HG02623 (cell line): ENCODE data around the gene MC1R.
"Not testable (repeated sequence)": the region's sequence is repeated elsewhere in the genome, so short reads cannot be mapped to it uniquely, and the experiment has no call there.

Experiments used
- ATAC-seq: cut with Tn5 transposase; IDR thresholded peaks from one replicate; pipeline ENCODE4 v1.9.1; 2021; ENCODE audit warnings: moderate library complexity; ENCODE audit not compliant: unreplicated experiment

Gene MC1R

DNA sequence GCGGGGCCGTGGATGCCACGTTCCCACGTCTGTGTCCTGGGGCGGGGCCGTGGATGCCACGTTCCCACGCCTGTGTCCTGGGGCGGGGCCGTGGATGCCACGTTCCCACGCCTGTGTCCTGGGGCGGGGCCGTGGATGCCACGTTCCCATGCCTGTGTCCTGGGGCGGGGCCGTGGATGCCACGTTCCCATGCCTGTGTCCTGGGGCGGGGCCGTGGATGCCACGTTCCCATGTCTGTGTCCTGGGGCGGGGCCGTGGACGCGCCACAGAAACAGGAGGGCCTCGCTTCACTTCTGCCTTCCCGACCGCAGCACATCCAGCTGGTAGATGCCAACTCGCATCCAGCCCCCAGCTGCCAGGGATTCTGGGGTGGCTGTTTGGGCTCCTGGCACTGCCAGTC lies 15.4 kb downstream of the MC1R start:
- not testable (repeated sequence) for ATAC-seq

DNA sequence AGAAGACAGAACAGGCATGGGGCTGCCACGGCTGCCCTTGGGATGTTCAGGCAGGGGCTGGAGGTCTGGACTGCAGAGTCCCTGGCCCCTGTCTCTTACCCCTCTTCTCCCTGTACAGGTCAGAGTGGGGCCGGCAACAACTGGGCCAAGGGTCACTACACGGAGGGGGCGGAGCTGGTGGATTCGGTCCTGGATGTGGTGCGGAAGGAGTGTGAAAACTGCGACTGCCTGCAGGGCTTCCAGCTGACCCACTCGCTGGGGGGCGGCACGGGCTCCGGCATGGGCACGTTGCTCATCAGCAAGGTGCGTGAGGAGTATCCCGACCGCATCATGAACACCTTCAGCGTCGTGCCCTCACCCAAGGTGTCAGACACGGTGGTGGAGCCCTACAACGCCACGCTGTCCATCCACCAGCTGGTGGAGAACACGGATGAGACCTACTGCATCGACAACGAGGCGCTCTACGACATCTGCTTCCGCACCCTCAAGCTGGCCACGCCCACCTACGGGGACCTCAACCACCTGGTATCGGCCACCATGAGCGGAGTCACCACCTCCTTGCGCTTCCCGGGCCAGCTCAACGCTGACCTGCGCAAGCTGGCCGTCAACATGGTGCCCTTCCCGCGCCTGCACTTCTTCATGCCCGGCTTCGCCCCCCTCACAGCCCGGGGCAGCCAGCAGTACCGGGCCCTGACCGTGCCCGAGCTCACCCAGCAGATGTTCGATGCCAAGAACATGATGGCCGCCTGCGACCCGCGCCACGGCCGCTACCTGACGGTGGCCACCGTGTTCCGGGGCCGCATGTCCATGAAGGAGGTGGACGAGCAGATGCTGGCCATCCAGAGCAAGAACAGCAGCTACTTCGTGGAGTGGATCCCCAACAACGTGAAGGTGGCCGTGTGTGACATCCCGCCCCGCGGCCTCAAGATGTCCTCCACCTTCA lies 16.2 kb downstream of the MC1R start:
- no peak for ATAC-seq

DNA sequence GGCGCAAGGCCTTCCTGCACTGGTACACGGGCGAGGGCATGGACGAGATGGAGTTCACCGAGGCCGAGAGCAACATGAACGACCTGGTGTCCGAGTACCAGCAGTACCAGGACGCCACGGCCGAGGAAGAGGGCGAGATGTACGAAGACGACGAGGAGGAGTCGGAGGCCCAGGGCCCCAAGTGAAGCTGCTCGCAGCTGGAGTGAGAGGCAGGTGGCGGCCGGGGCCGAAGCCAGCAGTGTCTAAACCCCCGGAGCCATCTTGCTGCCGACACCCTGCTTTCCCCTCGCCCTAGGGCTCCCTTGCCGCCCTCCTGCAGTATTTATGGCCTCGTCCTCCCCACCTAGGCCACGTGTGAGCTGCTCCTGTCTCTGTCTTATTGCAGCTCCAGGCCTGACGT lies 17.0 kb downstream of the MC1R start:
- not testable (repeated sequence) for ATAC-seq

DNA sequence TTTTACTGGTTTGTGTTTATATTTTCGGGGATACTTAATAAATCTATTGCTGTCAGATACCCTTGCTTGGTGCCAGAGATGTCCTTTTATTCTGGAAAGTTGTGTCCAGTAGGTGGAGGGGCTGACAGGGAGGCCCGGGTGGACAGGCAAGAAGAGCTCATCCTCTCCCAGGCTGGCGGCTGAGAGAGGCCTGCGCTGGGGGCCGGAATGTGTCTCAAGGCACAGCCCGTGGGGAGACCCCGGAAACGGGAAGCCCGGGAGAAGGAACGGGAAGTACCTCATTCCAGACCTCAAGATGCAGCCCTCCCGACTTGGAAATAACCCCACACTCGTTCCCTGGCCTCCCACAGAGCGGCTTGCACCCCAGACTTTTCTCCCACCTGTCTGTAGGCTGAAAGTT lies 17.4 kb downstream of the MC1R start:
- no peak for ATAC-seq

DNA sequence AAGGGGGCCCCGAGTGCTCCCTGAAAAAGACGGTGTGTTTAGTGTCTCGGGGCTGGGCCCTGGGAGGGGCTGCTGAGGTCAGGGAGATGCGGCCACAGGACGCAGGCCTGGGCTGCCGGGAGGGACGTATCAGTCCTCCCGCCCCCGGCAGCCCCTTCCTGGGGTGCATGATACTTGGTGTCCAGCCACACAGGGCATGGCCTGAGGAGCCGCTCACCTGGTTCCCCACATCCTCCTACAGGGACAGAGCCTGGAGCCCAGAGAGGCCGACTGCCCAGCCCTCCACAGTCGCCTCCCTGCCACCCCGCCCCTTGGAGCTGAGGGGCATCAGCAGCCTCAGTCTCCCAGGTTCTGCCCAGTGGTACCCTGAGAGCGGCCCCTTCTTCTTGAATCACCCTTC lies 17.8 kb downstream of the MC1R start:
- ATAC-seq: no peak

DNA sequence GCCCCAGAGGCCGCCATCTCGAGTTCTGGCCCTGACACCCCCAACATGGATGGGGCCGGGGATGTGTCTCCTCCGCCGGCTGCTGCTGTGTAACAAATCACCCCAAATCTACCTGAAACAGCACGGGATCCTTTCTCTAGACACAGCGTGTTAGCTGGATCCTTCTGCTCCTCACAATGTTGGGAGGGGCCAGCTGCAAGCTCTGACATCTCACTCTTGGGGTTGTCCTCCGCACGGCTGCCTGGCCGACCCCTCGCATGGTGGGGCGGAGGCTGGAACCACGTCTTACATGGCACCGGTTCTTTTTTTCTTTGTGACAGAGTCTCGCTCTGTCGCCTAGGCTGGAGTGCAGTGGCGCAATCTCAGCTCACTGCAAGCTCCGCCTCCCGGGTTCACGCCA lies 18.3 kb downstream of the MC1R start:
- no peak for ATAC-seq

DNA sequence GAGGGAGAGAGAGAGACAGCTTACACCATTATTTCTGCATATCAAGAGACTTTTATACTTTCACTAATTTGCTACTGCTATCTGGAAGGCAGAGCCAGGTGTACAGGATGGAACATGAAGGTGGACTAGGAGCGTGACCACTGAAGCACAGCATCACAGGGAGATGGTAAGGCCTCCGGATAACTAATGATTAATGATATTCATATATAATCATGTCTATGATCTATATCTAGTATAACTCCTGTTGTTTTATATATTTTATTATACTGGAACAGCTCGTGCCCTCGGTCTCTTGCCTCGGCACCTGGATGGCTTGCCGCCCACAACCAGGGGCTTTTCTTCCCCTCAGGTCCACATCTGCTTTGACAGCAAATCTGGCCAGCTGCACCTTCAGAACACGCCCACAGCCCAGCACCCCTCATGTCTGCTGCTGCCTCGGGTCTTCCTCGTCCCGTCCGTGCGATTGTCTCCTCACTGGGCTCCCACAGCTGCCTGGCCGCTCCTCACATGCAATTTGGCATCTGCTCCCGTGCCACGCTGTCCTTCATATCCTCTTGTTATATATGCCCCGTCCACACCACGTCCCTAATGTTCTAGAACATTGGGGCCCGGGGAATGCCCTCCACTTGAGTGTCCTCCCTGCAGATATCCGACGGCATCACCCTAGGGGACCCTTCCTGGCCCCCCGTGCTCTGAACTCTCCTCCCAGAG lies 19.7 kb downstream of the MC1R start:
- ATAC-seq: no peak

DNA sequence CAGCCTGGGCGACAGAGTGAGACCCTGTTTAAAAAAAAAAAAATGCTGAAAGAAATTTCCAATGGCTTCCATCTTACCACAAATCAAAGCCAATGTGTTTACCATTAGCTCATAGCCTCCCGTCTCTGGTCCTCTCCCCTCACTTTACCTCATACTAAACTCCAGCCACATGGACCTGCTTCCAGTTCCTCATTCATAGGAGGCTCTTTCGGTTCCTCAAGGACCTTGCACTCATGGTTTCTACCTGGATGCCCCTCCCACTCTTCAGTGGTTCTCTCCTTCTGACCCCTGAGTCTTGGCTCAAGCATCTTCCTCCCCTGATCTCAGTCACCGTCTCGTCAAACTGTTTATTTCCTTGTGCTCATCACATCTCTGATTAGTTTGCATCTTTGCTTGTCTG lies 26.1 kb downstream of the MC1R start:
- no peak for ATAC-seq

DNA sequence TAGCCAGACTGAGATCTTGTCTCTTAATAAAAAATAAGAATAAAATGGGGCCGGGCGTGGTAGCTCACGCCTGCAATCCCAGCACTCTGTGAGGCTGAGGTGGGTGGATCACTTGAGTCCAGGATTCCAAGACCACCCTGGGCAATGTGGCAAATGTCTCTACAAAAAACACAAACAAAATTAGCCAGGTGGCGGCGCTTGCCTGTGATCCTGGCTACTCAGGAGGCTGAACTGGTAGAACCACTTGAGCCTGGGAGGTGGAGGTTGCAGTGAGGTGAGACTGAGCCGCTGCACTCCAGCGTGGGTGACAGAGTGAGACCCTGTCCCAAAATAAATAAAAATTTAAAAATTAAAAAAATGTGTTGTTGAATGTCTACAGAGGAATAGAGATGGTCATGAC lies 27.0 kb downstream of the MC1R start:
- ATAC-seq: no peak

DNA sequence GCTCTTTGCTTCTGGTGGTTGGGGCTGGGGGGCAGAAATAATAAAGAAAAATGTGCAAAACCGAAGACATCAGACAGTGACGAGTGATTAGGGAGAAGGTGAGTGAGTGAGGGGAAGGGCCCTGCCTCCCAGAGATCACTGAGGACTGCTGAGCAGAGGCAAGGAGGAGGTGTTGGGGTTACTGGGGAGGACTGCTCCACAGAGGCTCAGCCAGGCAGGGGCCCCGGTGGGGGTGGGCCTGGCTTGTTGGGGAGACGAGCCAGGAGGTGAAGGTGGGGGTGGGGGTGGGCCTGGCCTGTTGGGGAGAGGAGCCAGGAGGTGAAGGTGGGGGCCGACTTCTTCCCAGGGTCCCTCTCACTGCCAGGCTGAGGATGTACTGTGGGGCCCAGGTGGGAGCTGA lies 27.9 kb downstream of the MC1R start:
- no peak for ATAC-seq

DNA sequence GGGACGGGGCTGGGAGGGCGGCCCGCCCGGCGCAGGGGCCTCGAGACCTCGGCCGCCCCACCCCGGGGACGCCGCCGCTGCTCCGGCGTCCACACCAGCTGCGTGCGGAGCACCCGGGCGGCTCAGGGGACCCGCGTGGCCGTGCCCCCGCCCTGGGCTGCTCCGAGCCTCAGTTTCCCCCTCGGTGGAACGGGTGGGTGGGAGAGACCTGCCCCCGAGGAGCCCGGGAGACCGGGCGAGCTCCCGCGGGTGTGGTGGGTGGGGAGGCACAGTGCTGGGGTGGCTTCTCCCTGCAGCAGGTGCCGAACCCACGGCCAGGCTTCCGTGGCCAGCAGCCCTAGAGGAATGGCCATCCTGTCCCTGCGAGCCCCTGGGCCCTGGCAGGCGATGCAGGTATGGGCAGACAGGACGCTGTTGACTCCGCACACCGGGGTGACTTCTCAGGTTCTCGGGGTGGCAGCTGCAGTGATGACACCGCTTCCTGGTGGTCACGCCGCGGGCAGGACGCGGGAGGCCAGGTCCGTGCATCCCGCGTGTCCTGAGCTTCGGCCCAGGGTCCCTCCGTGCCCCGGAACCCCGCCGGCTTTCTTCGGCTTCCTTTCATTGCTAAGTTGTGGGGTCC lies 30.6 kb downstream of the MC1R start:
- no peak for ATAC-seq

DNA sequence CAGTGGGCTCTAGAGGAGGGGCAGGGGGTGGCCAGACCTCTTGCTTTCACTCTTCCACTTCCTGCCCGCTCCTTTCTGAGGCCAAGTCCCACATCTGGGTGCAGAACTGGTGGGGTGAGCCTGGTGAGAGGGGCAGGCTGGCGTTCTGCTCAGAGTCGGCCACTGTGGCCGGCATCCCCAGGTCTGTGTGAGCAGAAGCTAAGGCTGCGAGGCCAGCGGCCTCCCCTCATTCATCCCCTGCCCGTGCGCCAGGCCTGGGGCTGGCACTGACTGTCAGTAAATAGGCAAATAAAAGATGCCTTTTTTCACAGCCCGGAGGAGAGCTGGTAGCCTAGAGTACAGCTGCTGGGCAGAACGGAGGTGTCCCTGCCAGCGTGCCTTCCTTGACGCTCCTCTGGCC lies 31.1 kb downstream of the MC1R start:
- no peak for ATAC-seq

DNA sequence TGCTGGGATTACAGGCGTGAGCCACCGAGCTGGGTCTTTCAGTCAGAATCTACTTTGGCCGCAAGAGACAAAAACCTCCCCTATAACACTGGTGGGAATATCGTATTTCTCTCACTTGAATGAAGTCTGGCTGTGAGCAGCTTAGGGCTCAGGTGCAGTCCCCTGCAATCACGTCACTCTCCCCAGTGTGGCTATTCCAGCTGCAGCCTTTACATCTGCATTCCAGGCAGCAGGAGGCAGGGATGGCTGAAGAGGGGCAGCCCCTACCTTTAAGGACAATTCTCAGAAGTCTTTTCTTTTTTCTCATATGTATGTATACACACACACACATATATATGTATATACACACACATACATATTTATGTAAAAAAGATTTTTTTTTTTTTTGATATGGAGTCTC lies 32.8 kb downstream of the MC1R start:
- ATAC-seq: no peak

DNA sequence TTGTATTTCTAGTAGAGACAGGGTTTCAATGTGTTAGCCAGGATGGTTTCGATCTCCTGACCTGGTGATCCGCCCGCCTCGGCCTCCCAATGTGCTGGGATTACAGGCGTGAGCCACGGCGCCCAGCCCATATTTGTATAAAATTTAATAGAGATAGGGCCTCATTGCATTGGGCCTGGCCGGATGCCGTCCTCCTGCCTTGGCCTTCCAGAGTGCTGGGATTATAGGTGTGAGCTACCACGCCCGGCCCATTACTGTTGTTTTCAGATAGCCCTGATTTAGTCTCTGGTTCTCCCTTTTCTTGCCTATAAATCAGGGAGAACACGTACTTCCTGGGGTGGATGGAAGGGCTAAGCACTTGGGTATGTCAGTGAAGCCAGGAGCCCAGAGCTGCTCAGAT lies 33.4 kb downstream of the MC1R start:
- no peak for ATAC-seq

DNA sequence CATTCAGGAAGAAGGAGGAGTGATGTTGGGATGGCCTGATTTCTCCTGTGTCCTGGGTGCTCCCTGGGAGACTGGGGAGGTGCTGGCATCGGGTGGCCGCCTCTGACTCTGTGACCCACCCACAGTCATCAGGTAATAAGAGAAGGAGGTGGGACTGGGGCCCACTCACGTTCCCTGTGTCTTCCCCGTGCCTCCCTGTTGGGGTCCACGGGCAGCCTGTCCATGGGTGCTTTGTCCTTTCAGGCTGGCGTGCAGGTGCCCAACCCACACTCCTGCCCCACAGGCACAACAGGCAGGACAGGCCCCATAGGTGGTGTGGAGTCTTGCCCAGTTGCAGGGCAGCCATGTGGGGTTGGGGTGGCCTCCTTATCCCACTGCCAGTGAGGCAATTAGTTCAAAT lies 33.9 kb downstream of the MC1R start:
- no peak for ATAC-seq

DNA sequence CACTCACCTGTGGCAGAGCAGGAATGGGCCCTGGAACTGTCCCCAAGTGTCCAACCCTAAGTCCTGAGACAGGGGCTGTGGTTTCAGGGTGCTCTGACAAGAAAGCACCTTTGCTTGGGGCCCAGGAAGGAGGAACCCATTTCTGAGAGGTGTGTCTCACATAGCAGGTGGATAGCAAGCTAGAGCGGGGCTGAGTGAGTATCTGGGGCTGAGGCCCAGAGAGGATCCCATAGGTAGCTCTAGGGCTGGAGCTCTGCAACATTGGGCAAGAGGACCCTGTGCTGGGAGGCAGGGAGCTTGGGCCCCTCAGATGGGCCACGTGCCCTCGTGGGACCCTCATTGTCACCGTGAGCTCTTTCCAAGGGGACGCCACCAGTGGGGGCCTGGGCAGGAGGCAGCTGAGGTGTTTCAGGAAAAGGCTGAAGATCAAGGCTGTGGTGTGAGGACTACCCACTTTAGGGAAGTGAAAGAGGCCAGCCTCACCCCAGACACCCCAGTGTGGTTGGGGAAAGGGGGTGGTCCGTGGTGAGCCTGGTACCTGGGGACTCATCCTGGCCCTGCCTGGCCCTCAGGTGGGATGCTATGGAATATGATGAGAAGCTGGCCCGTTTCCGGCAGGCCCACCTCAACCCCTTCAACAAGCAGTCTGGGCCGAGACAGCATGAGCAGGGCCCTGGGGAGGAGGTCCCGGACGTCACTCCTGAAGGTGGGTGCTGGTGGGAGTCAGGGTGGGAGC lies 35.2 kb downstream of the MC1R start:
- peak; percentile 67 for ATAC-seq

DNA sequence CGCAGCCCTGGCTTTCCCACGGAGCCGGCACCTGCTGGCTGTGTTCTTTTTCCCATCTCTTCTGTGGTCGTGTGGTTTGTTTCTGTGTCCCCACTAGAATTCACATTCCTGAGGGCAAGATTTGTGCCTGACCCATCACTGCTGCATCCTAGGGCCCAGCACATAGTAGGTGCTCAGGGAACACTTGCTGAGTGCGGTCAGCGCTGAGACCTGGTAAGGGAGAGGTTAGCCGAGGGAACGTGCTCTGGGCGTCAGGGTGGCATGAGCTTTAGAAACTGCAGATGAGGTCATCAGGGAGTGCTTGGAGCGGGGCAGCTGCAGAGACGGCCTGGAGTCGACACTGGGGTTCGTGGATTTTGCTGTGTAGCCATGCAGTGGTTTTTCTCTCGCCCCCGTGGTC lies 35.8 kb downstream of the MC1R start:
- ATAC-seq: no peak

DNA sequence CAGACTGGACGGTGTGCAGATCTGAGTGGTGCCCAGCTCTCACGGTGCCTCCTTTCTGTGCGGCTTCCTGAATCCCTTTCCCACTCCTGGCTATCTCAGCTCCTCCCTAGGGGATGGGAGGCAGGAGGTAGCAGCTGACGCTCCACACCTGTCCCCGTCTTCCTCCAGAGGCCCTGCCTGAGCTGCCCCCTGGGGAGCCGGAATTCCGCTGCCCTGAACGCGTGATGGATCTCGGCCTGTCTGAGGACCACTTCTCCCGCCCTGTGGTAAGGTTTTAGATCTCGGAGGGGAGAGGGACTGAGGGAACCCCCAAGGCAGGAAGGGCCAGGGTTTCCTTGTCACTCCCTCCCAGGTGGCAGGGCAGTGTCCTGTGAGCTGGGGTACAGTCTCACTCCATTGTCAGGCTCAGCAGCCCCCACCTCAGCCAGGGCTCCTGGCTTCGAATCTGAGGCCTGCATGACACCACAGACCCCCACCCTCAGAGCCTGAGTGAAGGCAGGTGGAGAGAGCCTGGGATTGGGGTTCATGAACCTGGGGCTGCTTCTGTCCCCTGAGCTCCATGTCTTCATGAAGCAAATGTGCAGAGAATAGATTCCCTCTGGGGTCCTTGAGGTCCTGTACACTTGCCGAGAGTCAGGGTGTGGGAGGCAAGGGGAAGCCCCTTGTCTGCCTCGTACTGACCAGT lies 36.5 kb downstream of the MC1R start:
- no peak for ATAC-seq

DNA sequence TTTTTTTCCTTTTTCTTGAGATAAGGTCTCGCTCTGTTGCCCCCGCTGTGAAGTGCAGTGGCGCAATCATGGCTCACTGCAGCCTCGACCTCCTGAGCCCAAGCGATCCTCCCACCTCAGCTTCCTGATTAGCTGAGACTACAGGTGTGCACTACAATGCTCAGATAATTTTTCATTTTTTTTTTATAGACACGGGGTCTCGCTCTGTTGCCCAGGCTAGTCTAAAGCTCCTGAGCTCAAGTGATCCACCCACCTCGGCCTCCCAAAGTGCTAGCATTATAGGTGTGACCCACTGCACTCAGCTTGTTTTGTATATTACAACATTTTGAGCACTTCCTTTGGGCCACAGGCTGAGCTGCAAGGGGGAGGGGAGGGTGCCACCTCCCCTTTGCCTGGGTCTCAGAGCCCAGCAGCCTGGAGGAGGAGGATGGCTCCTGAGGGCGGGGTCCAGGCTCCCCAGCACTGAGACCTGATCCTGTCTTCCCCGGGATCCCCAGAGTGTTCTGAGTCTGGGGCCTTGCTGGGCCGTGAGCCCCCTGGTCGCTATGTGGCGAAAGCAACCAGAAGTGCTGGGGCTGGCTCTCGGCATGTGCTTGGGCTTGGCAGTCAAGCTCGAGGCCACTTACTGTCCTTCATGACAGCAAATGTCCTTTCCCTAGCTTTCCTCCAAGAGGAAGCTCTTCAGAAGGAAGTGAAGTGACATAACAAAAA lies 38.0 kb downstream of the MC1R start:
- ATAC-seq: no peak

DNA sequence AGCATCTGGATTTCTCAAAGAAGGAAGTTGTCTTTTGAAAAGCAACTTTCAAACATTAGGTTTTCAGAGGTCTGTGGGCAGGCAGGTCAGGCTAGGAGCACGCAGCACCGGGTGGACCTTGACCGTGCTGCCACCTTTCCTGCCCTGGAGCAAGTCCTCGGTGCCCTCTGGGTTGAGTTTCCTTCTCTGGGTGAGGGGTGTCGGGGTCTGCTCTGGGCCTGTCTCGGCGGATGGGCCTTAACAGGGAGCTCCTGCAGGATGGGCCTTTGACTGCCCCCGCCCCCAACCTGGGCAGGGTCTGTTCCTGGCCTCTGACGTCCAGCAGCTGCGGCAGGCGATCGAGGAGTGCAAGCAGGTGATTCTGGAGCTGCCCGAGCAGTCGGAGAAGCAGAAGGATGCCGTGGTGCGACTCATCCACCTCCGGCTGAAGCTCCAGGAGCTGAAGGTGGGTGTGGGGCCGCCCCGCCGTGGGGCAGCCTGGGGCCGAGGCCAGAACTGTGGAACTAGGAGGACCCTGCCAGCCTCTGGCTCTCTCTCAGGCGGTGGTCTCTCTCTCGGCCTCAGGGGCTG lies 38.6 kb downstream of the MC1R start:
- ATAC-seq: no peak
